Measurements from ENCODE around the gene POLD2. TPM values are rescaled to one million over a fixed set of nuclear protein-coding genes. Genes with fewer than 3 reads are reported as not detected.

POLD2 gene
- total RNA-seq, 3 donors from 2014 or later (not counting 1 experiment from before 2014, with no cell fraction given) = 30.1 to 38.3 (median 38.1) TPM

DNA sequence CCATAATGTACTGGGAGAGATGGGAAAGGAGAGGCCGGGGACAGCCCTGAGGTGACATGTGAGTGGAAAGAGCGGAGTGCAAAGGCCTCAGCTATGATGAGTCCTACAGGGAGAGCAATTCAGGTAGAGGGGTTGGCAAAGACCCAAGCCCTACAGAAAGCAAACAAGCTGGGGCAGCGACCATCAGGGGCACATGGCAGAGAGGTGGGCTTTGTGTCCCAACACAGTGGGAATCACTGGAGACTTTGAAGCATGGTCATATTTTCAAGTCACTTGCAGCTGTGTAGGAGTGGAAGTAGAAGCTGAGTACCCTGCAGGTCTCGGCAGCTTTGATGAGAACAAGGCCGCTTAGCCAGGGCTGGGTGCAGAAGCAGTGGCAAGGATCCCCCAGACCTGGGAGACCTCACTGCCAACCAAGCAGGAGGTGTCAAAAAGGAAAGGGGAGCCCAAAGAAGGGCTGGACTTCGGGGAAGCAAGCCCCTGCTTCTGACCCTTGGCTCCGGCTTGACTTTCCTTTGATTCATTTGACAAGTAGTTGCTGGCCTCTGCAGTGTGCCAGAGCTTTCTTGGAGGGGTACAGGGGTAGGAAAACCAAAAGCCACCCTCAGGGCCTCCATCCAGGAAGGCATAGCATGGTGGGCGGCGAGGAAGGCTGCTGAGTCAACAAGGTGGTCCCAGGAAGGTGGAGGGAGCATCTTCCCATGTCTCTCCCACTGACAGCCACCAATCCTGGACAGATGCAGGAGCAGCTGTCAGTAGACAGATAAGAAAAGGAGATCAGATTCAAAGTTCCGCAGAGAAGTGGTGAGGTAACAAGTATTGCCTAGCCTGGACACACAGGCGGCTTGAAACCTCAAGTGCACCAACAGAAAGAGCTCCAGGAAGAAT is 56.0 kb downstream of the POLD2 start:
- H3K4me3 ChIP-seq (ENCODE audit: low read length) = no peak overlapping the region
- ATAC-seq (no peak), DNase-seq (no peak)
- no peak overlapping the region for H3K27ac ChIP-seq (ENCODE audit: low read length)
- Mint-ChIP-seq H3K4me3 (no peak overlapping the region), H3K27me3 (ENCODE audit: low read depth in 2 of 2) (no peaks in the 10 kb centered on the region), H3K4me1 (peaks cover 12 to 29% of the 10 kb centered on the region in 2 donors), H3K27ac (peak overlapping the region; percentile 50 to 63), H3K9me3 (no peaks in the 10 kb centered on the region), H3K36me3 (no peaks in the 10 kb centered on the region)
- H3K36me3 ChIP-seq (ENCODE audit: control insufficient read depth, insufficient read depth, low read length) = peaks cover 4% of the 10 kb centered on the region
- TF ChIP-seq, protein P1, sequence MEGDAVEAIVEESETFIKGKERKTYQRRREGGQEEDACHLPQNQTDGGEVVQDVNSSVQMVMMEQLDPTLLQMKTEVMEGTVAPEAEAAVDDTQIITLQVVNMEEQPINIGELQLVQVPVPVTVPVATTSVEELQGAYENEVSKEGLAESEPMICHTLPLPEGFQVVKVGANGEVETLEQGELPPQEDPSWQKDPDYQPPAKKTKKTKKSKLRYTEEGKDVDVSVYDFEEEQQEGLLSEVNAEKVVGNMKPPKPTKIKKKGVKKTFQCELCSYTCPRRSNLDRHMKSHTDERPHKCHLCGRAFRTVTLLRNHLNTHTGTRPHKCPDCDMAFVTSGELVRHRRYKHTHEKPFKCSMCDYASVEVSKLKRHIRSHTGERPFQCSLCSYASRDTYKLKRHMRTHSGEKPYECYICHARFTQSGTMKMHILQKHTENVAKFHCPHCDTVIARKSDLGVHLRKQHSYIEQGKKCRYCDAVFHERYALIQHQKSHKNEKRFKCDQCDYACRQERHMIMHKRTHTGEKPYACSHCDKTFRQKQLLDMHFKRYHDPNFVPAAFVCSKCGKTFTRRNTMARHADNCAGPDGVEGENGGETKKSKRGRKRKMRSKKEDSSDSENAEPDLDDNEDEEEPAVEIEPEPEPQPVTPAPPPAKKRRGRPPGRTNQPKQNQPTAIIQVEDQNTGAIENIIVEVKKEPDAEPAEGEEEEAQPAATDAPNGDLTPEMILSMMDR (IDR thresholded peaks at IDR 0.05) = no peak
- H3K9me3 ChIP-seq (ENCODE audit: control insufficient read depth, insufficient read depth, low read length) = no peaks in the 10 kb centered on the region
- peaks cover 24% of the 10 kb centered on the region for H3K4me1 ChIP-seq (ENCODE audit: control insufficient read depth, insufficient read depth, low read length)
- no peaks in the 10 kb centered on the region for H3K27me3 ChIP-seq (ENCODE audit: control insufficient read depth, insufficient read depth, low read length)
- WGBS (ENCODE audit: insufficient coverage) = 94% methylated on average over 11 of the region's 11 CpGs
- intact Hi-C loops (cut with micrococcal nuclease) = no loop called here

DNA sequence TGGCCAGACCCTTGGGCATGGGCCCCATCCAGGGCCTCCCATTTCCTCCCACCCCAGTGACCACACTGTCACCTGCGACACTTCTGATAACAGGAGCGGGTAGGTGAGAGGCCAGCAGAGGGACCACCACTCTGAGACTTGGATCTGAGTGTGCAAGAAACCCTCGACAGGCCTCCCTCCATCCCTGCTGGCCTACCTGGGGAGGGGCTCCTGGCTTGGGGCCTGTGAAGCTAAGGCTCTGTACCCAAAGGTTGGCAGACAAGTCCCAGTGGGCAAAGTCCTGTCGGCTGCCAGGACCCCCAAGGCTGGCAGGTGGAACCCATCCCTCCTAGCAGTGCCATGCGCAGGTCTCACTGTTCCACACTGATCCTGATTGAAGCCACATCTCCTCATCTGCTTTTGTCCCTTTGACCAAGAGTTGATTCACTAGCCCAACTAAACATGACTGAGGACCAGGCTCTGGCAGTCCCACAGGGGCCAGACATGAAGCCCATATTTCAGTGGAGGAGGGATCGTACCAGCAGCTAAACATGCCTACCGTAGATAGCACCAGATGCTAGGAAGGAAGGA is 56.8 kb downstream of the POLD2 start:
- Histone ChIP-seq H3K9me3 (ENCODE audit: control insufficient read depth, insufficient read depth, low read length) (no peaks in the 10 kb centered on the region), H3K4me3 (ENCODE audit: low read length) (no peak overlapping the region), H3K27me3 (ENCODE audit: control insufficient read depth, insufficient read depth, low read length) (no peaks in the 10 kb centered on the region), H3K36me3 (ENCODE audit: control insufficient read depth, insufficient read depth, low read length) (peaks cover 11% of the 10 kb centered on the region), H3K4me1 (ENCODE audit: control insufficient read depth, insufficient read depth, low read length) (peaks cover 22% of the 10 kb centered on the region), H3K27ac (ENCODE audit: low read length) (no peak overlapping the region)
- intact Hi-C loops (cut with micrococcal nuclease) = no loop called here
- TF ChIP-seq, protein P1 (IDR thresholded peaks at IDR 0.05) = no peak
- DNase-seq (no peak), ATAC-seq (no peak)
- no peaks in the 10 kb centered on the region for H3K9me3 Mint-ChIP-seq
- WGBS (ENCODE audit: insufficient coverage) = 70% methylated on average over 7 of the region's 7 CpGs
- H3K4me1 Mint-ChIP-seq = peaks cover 12 to 23% of the 10 kb centered on the region in 2 donors
- no peak overlapping the region for H3K4me3 Mint-ChIP-seq
- no peaks in the 10 kb centered on the region for H3K27me3 Mint-ChIP-seq (ENCODE audit: low read depth in 2 of 2)
- peak overlapping the region; percentile 50 to 70 for H3K27ac Mint-ChIP-seq
- H3K36me3 Mint-ChIP-seq = no peaks in the 10 kb centered on the region

DNA sequence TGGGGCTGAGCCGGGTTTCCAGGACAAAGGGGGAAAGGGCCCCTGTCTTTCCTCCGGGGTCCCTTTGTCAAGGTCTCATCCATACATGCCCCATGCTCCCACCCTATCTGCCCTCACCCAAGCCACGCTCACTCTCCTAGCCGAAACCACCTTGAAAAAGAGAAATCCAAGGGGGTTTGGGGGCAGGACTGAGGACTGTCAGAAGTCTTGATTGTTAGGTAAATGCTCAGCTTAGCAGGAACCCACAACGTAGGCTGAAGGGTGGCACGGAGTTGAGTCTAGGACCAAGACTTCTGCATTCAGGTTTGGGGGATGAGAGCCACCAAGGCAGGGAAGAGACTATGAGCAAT is 57.3 kb downstream of the POLD2 start:
- intact Hi-C loops (cut with micrococcal nuclease) = no loop called here
- Mint-ChIP-seq H3K27me3 (ENCODE audit: low read depth in 2 of 2) (no peaks in the 10 kb centered on the region), H3K9me3 (no peaks in the 10 kb centered on the region), H3K27ac (peak overlapping the region; percentile 29 to 70), H3K4me3 (no peak overlapping the region), H3K36me3 (no peaks in the 10 kb centered on the region), H3K4me1 (peaks cover 12 to 23% of the 10 kb centered on the region in 2 donors)
- ATAC-seq = no peak
- Histone ChIP-seq H3K4me1 (ENCODE audit: control insufficient read depth, insufficient read depth, low read length) (peaks cover 22% of the 10 kb centered on the region), H3K27ac (ENCODE audit: low read length) (no peak overlapping the region), H3K36me3 (ENCODE audit: control insufficient read depth, insufficient read depth, low read length) (peaks cover 16% of the 10 kb centered on the region), H3K27me3 (ENCODE audit: control insufficient read depth, insufficient read depth, low read length) (no peaks in the 10 kb centered on the region), H3K9me3 (ENCODE audit: control insufficient read depth, insufficient read depth, low read length) (no peaks in the 10 kb centered on the region), H3K4me3 (ENCODE audit: low read length) (no peak overlapping the region)
- no peak for DNase-seq
- TF ChIP-seq, protein P1 (IDR thresholded peaks at IDR 0.05) = no peak
- 35% methylated on average over 5 of the region's 6 CpGs for WGBS (ENCODE audit: insufficient coverage)

Measured in natural killer cell (primary cell).